HepG2 (cell line): ENCODE results near the gene DDAH1. TPM values are rescaled to one million over a fixed set of nuclear protein-coding genes. Genes with fewer than 3 reads are reported as not detected.

Experiments
- BRCA1 ChIP-seq: sonication (generic); formaldehyde crosslinking; IDR thresholded peaks from 2 replicates; pipeline ENCODE4 v1.4.0; 2020; ENCODE audit warnings: missing genetic modification reagents
- FOXA3 ChIP-seq: IDR thresholded peaks from 2 replicates; pipeline ENCODE4 v1.6.1; 2016; ENCODE audit warnings: missing genetic modification reagents, missing compliant biosample characterization
- GATAD1 ChIP-seq: IDR thresholded peaks from 2 replicates; pipeline ENCODE4 v1.6.1; 2016; ENCODE audit warnings: missing genetic modification reagents, missing compliant biosample characterization
- NR1H2 ChIP-seq: sonication (generic); formaldehyde crosslinking; IDR thresholded peaks from 2 replicates; pipeline ENCODE4 v1.8.1; 2022; ENCODE audit warnings: low read depth, missing genetic modification reagents, borderline replicate concordance
- SAP130 ChIP-seq: IDR thresholded peaks from 2 replicates; pipeline ENCODE4 v1.6.1; 2016; ENCODE audit warnings: low read depth
- TCF7 ChIP-seq: sonication (generic); IDR thresholded peaks from 2 replicates; pipeline ENCODE4 v1.6.1; 2016; ENCODE audit warnings: antibody characterized with exemption, low read depth
- U2AF2 ChIP-seq: fragments of 200-400 bp; formaldehyde crosslinking; IDR thresholded peaks from 2 replicates; pipeline ENCODE4 v1.6.1; 2017; ENCODE audit warnings: low read depth, mild to moderate bottlenecking, low read length
- ZNF335 ChIP-seq: sonication (generic); formaldehyde crosslinking; IDR thresholded peaks from 2 replicates; pipeline ENCODE4 v1.4.0; 2020; ENCODE audit warnings: missing genetic modification reagents
- ZNF567 ChIP-seq: sonication (generic); formaldehyde crosslinking; IDR thresholded peaks from 2 replicates; pipeline ENCODE4 v1.8.1; 2023; ENCODE audit warnings: mild to moderate bottlenecking, missing genetic modification reagents, borderline replicate concordance
- ZNF572 ChIP-seq: sonication (generic); formaldehyde crosslinking; IDR thresholded peaks from 2 replicates; pipeline ENCODE4 v1.5.1; 2020; ENCODE audit warnings: mild to moderate bottlenecking, missing genetic modification reagents
- ZNF720 ChIP-seq: sonication (generic); formaldehyde crosslinking; IDR thresholded peaks from 2 replicates; pipeline ENCODE4 v1.4.0; 2020; ENCODE audit warnings: missing genetic modification reagents
- ZNF790 ChIP-seq: sonication (generic); formaldehyde crosslinking; IDR thresholded peaks from 2 replicates; pipeline ENCODE4 v1.8.0; 2022; ENCODE audit warnings: missing genetic modification reagents, mild to moderate bottlenecking, borderline replicate concordance
- ZSCAN22 ChIP-seq: sonication (generic); formaldehyde crosslinking; IDR thresholded peaks from 2 replicates; pipeline ENCODE4 v1.4.0; 2020; ENCODE audit warnings: mild to moderate bottlenecking, missing genetic modification reagents
- polyA plus RNA-seq, 8 experiments: library from polyadenylated mRNA; depleted of rRNA in 3 of 8; stranded (reverse) in 7 of 8; unstranded in 1 of 8; fragments of >200 nt; fragmentation: Illumina TruSeq in 4 of 8; extraction: Trizol in 4 of 8; gene quantifications; 2 replicates each; pipeline versions ENCODE4 v1.2.1 to v1.2.3, GENCODE V29; 2011 to 2016; ENCODE audit warnings: low read depth in 4 of 8, missing spikeins in 1 of 8, mixed read lengths in 1 of 8; ENCODE audit not compliant: insufficient read depth in 1 of 8
- total RNA-seq, 5 experiments: library from RNA; depleted of rRNA; stranded (reverse); fragments of >200 nt; fragmentation: Illumina TruSeq; extraction: Trizol; gene quantifications; 2 replicates each; pipeline ENCODE4 v1.2.3, GENCODE V29; 2016; ENCODE audit warnings: low read depth in 1 of 5
- TF ChIP-seq, protein P1 (sequence below): sonication (generic); formaldehyde crosslinking; IDR thresholded peaks from one replicate; pipeline ENCODE4 v1.5.1; 2020; ENCODE audit warnings: mild to moderate bottlenecking, missing genetic modification reagents; ENCODE audit errors: not compliant biosample characterization
- TF ChIP-seq, protein P2 (sequence below): sonication (generic); formaldehyde crosslinking; IDR thresholded peaks from 2 replicates; pipeline ENCODE4; 2020; ENCODE audit warnings: missing genetic modification reagents, mild to moderate bottlenecking, borderline replicate concordance
- TF ChIP-seq, protein P3 (sequence below): sonication (generic); formaldehyde crosslinking; IDR thresholded peaks from 2 replicates; pipeline ENCODE4 v1.4.0; 2020; ENCODE audit warnings: mild to moderate bottlenecking, missing genetic modification reagents

DDAH1 gene
- total and polyA plus RNA-seq, 2 of the 13 experiments (the other 11 are each of a cell fraction or from before 2014, with no cell fraction given) = 39.7 to 64.4 TPM

DNA sequence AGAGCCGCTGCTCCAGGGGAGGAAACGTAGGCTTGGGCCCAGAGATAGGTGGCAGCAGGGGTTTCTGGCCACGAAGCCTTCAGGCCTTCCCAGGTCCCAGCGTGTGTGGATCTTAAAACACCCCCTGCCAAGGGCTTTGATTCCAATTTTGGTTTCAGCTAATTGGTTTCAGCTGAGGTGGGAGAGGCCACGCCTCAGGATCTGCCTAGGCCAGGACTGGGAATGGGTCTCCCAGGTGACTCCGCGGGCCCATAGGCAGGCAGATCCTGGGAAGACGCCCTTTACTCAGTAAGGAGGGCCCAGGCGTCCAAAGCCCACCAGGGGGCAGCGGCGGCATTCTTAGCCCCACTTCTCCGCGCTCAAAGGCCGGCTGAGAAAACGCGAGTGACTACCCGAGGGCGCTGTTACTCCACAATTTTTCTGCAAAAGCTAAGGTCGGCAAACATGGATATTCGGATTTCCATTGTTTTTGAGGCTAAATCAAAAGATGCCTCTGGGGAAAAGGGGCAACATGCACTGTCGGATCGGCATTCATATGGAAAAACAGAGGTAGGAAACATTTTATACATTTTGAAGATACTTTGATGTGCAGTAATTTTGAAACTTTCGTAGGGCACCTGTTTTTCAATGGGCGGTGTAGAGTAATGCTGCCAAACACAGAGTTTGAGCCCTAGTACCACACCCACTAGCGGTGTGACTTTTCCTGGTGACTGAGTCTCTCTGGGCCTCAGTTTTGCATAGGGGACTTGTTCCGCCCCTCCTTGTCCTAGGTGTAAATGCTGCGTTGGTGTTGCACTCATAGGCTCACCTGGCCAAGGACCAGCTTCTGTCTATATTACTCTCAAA, 156.7 kb downstream of the DDAH1 start (continued):
- TF ChIP-seq, protein P1, sequence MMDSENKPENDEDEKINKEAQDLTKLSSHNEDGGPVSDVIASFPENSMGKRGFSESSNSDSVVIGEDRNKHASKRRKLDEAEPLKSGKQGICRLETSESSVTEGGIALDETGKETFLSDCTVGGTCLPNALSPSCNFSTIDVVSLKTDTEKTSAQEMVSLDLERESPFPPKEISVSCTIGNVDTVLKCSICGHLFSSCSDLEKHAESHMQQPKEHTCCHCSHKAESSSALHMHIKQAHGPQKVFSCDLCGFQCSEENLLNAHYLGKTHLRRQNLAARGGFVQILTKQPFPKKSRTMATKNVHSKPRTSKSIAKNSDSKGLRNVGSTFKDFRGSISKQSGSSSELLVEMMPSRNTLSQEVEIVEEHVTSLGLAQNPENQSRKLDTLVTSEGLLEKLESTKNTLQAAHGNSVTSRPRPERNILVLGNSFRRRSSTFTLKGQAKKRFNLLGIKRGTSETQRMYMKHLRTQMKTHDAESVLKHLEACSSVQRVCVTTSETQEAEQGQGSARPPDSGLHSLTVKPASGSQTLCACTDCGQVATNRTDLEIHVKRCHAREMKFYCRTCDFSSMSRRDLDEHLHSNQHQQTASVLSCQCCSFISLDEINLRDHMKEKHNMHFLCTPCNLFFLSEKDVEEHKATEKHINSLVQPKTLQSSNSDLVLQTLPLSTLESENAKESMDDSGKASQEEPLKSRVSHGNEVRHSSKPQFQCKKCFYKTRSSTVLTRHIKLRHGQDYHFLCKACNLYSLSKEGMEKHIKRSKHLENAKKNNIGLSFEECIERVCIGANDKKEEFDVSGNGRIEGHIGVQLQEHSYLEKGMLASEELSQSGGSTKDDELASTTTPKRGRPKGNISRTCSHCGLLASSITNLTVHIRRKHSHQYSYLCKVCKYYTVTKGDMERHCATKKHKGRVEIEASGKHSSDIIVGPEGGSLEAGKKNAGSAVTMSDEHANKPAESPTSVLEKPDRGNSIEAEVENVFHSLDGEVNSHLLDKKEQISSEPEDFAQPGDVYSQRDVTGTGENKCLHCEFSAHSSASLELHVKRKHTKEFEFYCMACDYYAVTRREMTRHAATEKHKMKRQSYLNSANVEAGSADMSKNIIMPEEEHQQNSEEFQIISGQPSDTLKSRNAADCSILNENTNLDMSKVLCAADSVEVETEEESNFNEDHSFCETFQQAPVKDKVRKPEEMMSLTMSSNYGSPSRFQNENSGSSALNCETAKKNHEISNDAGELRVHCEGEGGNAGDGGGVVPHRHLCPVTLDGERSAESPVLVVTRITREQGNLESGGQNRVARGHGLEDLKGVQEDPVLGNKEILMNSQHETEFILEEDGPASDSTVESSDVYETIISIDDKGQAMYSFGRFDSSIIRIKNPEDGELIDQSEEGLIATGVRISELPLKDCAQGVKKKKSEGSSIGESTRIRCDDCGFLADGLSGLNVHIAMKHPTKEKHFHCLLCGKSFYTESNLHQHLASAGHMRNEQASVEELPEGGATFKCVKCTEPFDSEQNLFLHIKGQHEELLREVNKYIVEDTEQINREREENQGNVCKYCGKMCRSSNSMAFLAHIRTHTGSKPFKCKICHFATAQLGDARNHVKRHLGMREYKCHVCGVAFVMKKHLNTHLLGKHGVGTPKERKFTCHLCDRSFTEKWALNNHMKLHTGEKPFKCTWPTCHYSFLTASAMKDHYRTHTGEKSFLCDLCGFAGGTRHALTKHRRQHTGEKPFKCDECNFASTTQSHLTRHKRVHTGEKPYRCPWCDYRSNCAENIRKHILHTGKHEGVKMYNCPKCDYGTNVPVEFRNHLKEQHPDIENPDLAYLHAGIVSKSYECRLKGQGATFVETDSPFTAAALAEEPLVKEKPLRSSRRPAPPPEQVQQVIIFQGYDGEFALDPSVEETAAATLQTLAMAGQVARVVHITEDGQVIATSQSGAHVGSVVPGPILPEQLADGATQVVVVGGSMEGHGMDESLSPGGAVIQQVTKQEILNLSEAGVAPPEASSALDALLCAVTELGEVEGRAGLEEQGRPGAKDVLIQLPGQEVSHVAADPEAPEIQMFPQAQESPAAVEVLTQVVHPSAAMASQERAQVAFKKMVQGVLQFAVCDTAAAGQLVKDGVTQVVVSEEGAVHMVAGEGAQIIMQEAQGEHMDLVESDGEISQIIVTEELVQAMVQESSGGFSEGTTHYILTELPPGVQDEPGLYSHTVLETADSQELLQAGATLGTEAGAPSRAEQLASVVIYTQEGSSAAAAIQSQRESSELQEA (CRISPR knock-in tag) = no peak
- no peak for TF ChIP-seq NR1H2 (CRISPR knock-in tag)
- TF ChIP-seq, protein P2, sequence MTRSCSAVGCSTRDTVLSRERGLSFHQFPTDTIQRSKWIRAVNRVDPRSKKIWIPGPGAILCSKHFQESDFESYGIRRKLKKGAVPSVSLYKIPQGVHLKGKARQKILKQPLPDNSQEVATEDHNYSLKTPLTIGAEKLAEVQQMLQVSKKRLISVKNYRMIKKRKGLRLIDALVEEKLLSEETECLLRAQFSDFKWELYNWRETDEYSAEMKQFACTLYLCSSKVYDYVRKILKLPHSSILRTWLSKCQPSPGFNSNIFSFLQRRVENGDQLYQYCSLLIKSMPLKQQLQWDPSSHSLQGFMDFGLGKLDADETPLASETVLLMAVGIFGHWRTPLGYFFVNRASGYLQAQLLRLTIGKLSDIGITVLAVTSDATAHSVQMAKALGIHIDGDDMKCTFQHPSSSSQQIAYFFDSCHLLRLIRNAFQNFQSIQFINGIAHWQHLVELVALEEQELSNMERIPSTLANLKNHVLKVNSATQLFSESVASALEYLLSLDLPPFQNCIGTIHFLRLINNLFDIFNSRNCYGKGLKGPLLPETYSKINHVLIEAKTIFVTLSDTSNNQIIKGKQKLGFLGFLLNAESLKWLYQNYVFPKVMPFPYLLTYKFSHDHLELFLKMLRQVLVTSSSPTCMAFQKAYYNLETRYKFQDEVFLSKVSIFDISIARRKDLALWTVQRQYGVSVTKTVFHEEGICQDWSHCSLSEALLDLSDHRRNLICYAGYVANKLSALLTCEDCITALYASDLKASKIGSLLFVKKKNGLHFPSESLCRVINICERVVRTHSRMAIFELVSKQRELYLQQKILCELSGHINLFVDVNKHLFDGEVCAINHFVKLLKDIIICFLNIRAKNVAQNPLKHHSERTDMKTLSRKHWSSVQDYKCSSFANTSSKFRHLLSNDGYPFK (CRISPR knock-in tag) = peak; percentile 32; the same call in 1 of the 2 replicates
- TF ChIP-seq ZNF720 (CRISPR knock-in tag) = no peak
- no peak for TF ChIP-seq U2AF2
- TF ChIP-seq GATAD1 (CRISPR knock-in tag) = no peak
- TF ChIP-seq BRCA1 (CRISPR knock-in tag) = no peak
- TF ChIP-seq, protein P3, sequence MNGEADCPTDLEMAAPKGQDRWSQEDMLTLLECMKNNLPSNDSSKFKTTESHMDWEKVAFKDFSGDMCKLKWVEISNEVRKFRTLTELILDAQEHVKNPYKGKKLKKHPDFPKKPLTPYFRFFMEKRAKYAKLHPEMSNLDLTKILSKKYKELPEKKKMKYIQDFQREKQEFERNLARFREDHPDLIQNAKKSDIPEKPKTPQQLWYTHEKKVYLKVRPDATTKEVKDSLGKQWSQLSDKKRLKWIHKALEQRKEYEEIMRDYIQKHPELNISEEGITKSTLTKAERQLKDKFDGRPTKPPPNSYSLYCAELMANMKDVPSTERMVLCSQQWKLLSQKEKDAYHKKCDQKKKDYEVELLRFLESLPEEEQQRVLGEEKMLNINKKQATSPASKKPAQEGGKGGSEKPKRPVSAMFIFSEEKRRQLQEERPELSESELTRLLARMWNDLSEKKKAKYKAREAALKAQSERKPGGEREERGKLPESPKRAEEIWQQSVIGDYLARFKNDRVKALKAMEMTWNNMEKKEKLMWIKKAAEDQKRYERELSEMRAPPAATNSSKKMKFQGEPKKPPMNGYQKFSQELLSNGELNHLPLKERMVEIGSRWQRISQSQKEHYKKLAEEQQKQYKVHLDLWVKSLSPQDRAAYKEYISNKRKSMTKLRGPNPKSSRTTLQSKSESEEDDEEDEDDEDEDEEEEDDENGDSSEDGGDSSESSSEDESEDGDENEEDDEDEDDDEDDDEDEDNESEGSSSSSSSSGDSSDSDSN (CRISPR knock-in tag) = no peak
- no peak for TF ChIP-seq FOXA3 (CRISPR knock-in tag)
- TF ChIP-seq TCF7 = no peak
- 0 out of 2 replicates have a peak, but pooled peaks have one; percentile 49 for TF ChIP-seq ZNF572 (CRISPR knock-in tag)
- no peak for TF ChIP-seq ZNF335 (CRISPR knock-in tag)
- 0 out of 2 replicates have a peak, but pooled peaks have one; percentile 11 for TF ChIP-seq SAP130 (CRISPR knock-in tag)
- TF ChIP-seq ZNF567 (CRISPR knock-in tag) = no peak
- no peak for TF ChIP-seq ZNF790 (CRISPR knock-in tag)
- TF ChIP-seq ZSCAN22 (CRISPR knock-in tag) = no peak
